GM23248 (cell line): ENCODE data around the gene ANKRD55.

Experiments
- EZH2 ChIP-seq: fragments of 200-600 bp; sonication (generic); IDR thresholded peaks from 2 replicates; pipeline ENCODE4 v1.6.1; 2018; ENCODE audit warnings: antibody characterized with exemption, mild to moderate bottlenecking; ENCODE audit not compliant: insufficient read depth, poor library complexity, severe bottlenecking
- EZH2phosphoT487 ChIP-seq: fragments of 200-600 bp; sonication (generic); IDR thresholded peaks from 2 replicates; pipeline ENCODE4 v1.6.1; 2018; ENCODE audit warnings: antibody characterized with exemption, moderate library complexity, mild to moderate bottlenecking, low read depth; ENCODE audit not compliant: insufficient read depth

DNA sequence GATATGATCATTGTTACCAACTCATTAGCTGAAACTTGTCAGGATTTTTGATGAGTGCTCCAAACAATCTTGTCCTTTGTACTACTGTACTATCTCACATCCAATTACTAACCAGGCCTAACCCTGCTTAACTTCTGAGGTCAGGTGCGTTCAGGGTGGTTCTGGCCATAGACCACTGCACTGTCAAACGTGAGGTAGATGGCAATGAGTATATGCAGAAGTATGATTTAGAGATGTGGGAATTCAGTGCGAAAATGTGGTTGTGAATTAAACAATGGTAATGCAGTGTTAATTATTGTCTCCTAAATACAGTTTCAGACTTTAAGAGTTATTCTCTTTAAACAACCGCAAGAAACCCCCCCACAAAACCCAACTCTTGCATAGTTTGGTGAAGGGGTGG lies 86.5 kb downstream of the ANKRD55 start:
- TF ChIP-seq EZH2phosphoT487: no peak
- TF ChIP-seq EZH2: no peak
